Mucosa of descending colon (tissue), 3 donors: Measurements from ENCODE around the gene FBXO2. TPM values are rescaled to one million over a fixed set of nuclear protein-coding genes. Genes with fewer than 3 reads are reported as not detected.
A peak's percentile ranks its signal among the peaks of the same experiment; 100 is the strongest.

Source experiments
- ATAC-seq: fragments of 200-7000 bp; cut with Tn5 transposase; one replicate; pipeline ENCODE4 v1.9.1; 2020; ENCODE audit warnings: mild to moderate bottlenecking, moderate library complexity
- DNase-seq, 3 donors: peaks; one replicate each; pipeline ENCODE4 v3.0.0-alpha.2; 2020
- H3K36me3 ChIP-seq: fragments of 200-600 bp; one replicate; pipeline ENCODE4 v1.8.0; 2021; ENCODE audit warnings: low read depth, mild to moderate bottlenecking
- H3K4me1 ChIP-seq: fragments of 200-600 bp; one replicate; pipeline ENCODE4 v1.8.0; 2021; ENCODE audit warnings: low read depth, mild to moderate bottlenecking
- H3K4me3 ChIP-seq: fragments of 200-600 bp; one replicate; pipeline ENCODE4 v1.8.0; 2021; ENCODE audit warnings: mild to moderate bottlenecking
- H3K9me3 ChIP-seq: fragments of 200-600 bp; one replicate; pipeline ENCODE4 v1.8.0; 2021; ENCODE audit warnings: mild to moderate bottlenecking
- intact Hi-C, 2 donors: fragments of 100-400 bp; cut with DNase I in 1 of 2; cut with micrococcal nuclease in 1 of 2; formaldehyde crosslinking; loops; one replicate each; pipeline versions ENCODE4 v1.11.0 to v1.11.1; 2022; cut with DNase I, micrococcal nuclease
- total RNA-seq, 3 donors: library from RNA; stranded (reverse); fragmentation: NEBNext Ultra II Directional in 2 of 3; extraction: Animal tissue kit (Norgen Biotek cat#: 25700) in 2 of 3; gene quantifications; one replicate each; pipeline versions ENCODE4 v1.2.1 to v1.2.4, GENCODE V29; 2021 to 2023
- TF ChIP-seq, protein P1 (sequence below): fragments of 200-600 bp; IDR thresholded peaks from one replicate; pipeline ENCODE4 v1.8.0; 2022; ENCODE audit warnings: antibody characterized with exemption, mild to moderate bottlenecking
- donor health status: DM: no; HTN: no; CAD: no; lungs with moderate emphysema.
- donor health status: DM: no; HTN: no; CAD: no.
- donor health status: DM: no; HTN: yes; CAD: no.

The FBXO2 gene
- total RNA-seq, 3 donors from 2014 or later = 0.23 to 8.6 (median 0.63) TPM

DNA sequence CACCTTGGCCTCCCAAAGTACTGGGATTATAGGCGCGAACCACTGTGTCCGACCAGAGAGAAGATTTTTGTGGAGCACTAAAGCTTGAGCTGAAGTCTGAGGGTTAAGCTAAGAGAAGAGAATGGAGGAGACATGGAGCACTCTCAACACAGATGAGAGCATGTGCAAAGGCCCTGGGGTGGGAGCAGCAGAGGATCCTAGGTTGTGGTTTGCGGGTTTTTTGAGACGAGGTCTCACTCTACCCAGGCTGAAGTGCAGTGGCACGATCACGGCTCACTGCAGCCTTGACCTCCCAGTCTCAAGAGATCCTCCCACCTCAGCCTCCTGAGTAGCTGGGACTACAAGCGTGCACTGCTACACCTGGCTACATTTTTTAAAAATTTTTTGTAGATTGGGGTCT, 30.5 kb downstream of the FBXO2 start:
- intact Hi-C loops = no loop called here
- no peaks in the 10 kb centered on the region for H3K9me3 ChIP-seq
- H3K36me3 ChIP-seq = no peaks in the 10 kb centered on the region
- DNase-seq (no peak), ATAC-seq (no peak)
- no peaks in the 10 kb centered on the region for H3K4me1 ChIP-seq
- TF ChIP-seq, protein P1, sequence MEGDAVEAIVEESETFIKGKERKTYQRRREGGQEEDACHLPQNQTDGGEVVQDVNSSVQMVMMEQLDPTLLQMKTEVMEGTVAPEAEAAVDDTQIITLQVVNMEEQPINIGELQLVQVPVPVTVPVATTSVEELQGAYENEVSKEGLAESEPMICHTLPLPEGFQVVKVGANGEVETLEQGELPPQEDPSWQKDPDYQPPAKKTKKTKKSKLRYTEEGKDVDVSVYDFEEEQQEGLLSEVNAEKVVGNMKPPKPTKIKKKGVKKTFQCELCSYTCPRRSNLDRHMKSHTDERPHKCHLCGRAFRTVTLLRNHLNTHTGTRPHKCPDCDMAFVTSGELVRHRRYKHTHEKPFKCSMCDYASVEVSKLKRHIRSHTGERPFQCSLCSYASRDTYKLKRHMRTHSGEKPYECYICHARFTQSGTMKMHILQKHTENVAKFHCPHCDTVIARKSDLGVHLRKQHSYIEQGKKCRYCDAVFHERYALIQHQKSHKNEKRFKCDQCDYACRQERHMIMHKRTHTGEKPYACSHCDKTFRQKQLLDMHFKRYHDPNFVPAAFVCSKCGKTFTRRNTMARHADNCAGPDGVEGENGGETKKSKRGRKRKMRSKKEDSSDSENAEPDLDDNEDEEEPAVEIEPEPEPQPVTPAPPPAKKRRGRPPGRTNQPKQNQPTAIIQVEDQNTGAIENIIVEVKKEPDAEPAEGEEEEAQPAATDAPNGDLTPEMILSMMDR = no peak
- H3K4me3 ChIP-seq = no peak overlapping the region

DNA sequence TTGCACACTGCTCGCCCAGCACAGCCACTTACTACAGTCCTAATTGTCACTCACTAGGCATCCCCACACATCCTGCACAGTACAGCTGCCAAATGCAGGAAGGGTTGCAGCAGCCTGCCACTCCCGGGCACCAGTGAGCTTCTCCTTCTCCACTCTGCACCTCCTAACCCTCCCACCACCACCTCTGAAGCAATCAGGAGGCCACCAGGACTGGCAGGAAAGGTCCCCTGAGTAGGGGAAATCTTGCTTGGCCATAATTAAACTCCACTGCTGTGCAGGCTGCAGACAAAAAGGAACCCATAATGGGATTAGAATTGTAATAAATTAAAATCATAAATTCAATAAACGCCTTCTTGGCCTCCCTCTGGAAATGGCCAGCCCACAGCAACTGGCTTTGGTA, 31.8 kb downstream of the FBXO2 start:
- ATAC-seq (no peak), DNase-seq (no peak)
- Histone ChIP-seq H3K4me1 (no peaks in the 10 kb centered on the region), H3K9me3 (no peaks in the 10 kb centered on the region), H3K4me3 (no peak overlapping the region), H3K36me3 (no peaks in the 10 kb centered on the region)
- TF ChIP-seq, protein P1 = no peak
- intact Hi-C loops = no loop called here

DNA sequence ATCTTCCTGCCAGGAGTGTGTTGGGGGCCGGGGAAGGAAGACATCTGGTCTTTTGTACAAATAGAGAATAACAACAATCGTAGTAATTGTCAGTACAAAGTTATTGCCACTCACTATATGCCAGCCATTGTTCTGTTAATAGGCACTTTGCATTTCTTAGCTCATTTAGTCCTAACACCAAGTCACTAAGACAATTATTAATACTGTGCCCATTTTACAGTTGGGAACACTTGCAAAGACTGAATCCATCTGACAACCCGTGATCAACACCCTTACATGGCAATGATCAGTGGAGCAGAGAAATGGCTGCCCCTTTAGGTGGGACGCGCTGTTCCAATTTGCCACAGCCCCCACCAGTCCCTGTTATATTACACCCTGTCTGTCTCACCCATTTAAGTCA, 33.3 kb downstream of the FBXO2 start:
- DNase-seq = no peak
- intact Hi-C loops = no loop called here
- Histone ChIP-seq H3K4me3 (no peak overlapping the region), H3K36me3 (no peaks in the 10 kb centered on the region), H3K9me3 (no peaks in the 10 kb centered on the region), H3K4me1 (no peaks in the 10 kb centered on the region)
- TF ChIP-seq, protein P1 = no peak
- ATAC-seq = no peak

DNA sequence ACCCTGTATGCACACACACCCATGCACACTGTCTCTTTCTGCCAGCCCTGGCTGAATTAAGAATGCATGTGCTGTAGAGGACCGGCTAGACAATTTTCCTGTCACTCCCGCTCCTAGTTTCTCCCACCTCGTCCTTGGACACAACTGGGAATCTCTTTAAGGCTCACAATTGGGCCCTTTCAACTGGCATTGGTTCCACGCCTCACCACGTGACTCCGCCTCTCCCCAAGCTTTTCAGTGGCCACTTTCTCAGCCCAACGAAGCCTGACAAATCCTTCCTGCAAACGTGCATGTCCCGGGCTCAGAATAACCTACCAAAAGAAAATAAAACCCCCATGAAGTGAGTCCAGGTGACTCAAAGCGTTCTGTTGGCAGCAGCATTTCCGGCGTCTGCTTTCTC, 33.8 kb downstream of the FBXO2 start:
- TF ChIP-seq, protein P1 = no peak
- Histone ChIP-seq H3K4me1 (no peaks in the 10 kb centered on the region), H3K4me3 (no peak overlapping the region), H3K9me3 (no peaks in the 10 kb centered on the region), H3K36me3 (no peaks in the 10 kb centered on the region)
- ATAC-seq = no peak
- intact Hi-C loops = no loop called here
- no peak for DNase-seq

- TF ChIP-seq, protein P1 = no peak
- Histone ChIP-seq H3K4me3 (no peak overlapping the region), H3K4me1 (no peaks in the 10 kb centered on the region), H3K9me3 (no peaks in the 10 kb centered on the region), H3K36me3 (no peaks in the 10 kb centered on the region)
- DNase-seq (no peak), ATAC-seq (no peak)
- intact Hi-C loops = no loop called here
These were observed 36.5 kb downstream of the FBXO2 start for GRCh38 chr1:11617741-11618140.

DNA sequence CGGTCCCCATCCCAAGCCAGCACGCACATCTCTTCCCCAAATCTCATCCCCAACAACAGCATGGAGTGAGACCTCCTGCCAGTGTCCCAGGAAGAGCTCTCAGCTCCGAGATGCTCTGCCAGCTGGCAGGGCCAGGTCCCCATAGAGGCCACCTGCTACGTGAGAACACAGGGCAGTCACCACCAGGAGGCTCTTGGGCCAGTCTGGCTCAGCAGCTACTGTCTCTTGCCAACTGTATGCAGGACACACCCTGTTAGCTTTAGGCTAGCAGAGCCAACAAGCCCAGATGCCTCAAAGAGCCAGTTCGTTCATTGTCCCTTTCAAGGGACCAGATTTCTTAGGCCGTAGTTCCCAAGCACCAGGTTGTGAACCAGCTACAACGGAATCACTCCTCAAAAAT, 36.9 kb downstream of the FBXO2 start:
- Histone ChIP-seq H3K36me3 (no peaks in the 10 kb centered on the region), H3K4me1 (no peaks in the 10 kb centered on the region), H3K4me3 (no peak overlapping the region), H3K9me3 (no peaks in the 10 kb centered on the region)
- TF ChIP-seq, protein P1 = no peak
- ATAC-seq (peak; percentile 53), DNase-seq (peak in 1 of 3 donors; percentile 4)
- intact Hi-C loops = no loop called here
